ENCODE measurements around the gene TMC3. TPM values are rescaled to one million over a fixed set of nuclear protein-coding genes. Genes with fewer than 3 reads are reported as not detected.

TMC3 gene
- total and polyA plus RNA-seq, 2 experiments from 2014 or later: 0.43 TPM; not detected in 1

DNA sequence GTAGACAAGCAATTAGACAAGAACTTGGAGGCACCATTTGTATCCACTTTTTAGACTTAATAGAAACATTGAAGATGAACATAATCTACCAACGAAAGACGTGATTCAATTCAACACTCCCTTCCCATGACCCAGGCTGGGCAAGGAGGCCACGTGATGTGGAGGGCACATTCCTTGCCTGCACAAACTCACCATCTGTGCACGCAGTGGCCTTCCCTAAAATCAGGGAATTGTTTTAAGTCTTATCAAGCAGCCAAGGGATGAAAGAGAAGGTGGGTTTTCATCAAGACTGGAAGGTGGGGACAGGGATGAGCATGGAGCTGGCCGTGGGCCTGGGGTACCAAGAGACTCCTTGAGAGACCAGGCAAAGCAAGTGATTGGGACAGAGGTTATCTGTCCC is 63.5 kb downstream of the TMC3 start:
- Histone ChIP-seq H3K36me3 (replicated peaks; ENCODE audit: insufficient read depth, low read depth) (no peaks in the 10 kb centered on the region), H3K9me3 (ENCODE audit: low read depth) (no peaks in the 10 kb centered on the region), H2AFZ (no peak overlapping the region), H3K9me2 (replicated peaks; ENCODE audit: insufficient read depth) (no peaks in the 10 kb centered on the region), H4K20me1 (ENCODE audit: insufficient read depth, poor library complexity, severe bottlenecking) (no peaks in the 10 kb centered on the region), H3K79me2 (no peaks in the 10 kb centered on the region), H3K27me3 (no peaks in the 10 kb centered on the region), H3K4me3 (no peak overlapping the region), H3K27ac (no peak overlapping the region), H3K4me1 (ENCODE audit: insufficient read depth) (no peaks in the 10 kb centered on the region), H3K4me2 (no peak overlapping the region)
- 93% methylated on average over 5 of the region's 5 CpGs for WGBS (ENCODE audit: low lambda C conversion rate, missing lambda C conversion rate)
- DNase-seq (ENCODE audit: low spot score): no peak
- no peak for TF ChIP-seq EZH2phosphoT487 (IDR thresholded peaks at IDR 0.05; ENCODE audit: low read depth, severe bottlenecking, unreplicated experiment)
- TF ChIP-seq EZH2 (IDR thresholded peaks at IDR 0.05; ENCODE audit: borderline replicate concordance): no peak
- TF ChIP-seq, protein P1, sequence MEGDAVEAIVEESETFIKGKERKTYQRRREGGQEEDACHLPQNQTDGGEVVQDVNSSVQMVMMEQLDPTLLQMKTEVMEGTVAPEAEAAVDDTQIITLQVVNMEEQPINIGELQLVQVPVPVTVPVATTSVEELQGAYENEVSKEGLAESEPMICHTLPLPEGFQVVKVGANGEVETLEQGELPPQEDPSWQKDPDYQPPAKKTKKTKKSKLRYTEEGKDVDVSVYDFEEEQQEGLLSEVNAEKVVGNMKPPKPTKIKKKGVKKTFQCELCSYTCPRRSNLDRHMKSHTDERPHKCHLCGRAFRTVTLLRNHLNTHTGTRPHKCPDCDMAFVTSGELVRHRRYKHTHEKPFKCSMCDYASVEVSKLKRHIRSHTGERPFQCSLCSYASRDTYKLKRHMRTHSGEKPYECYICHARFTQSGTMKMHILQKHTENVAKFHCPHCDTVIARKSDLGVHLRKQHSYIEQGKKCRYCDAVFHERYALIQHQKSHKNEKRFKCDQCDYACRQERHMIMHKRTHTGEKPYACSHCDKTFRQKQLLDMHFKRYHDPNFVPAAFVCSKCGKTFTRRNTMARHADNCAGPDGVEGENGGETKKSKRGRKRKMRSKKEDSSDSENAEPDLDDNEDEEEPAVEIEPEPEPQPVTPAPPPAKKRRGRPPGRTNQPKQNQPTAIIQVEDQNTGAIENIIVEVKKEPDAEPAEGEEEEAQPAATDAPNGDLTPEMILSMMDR (IDR thresholded peaks at IDR 0.05; ENCODE audit: poor library complexity): no peak

DNA sequence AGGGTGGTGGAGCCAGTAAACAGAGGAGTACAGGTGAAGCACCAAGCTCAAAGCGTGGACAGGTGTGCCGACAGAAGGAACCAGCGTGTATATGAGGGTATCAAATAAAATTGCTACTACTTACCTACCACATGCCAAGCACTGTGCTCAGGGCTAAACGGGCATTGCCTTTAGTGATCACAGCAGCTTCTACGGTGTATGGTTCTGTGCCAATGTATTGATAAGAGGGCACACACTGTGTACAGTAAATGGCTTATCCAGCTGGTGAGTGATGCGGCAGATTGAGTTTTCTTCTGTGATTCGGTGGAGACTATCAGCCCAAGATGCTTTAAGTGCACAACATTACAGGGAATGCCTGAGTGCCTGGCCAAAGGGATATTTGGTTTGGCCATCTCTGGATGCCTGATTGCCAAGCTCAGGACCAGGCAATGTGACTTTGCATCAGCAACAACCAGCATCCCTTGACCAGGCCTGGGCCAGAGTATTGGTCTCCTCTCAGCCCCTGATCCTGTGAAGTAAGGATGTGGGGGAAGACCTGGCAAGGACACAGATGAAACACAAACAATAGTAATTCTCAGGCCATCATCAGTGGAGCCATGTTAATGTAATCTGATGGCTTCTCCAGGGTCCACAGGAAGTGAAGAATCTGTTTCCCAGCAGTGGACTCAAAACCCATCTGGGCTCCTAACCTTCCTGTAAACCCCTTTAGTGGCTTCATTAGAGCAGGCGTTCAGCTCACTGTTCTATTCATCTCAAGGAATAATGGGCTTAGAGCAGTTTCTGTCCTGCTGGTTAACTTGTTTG is 64.2 kb downstream of the TMC3 start:
- Histone ChIP-seq H4K20me1 (ENCODE audit: insufficient read depth, poor library complexity, severe bottlenecking) (no peaks in the 10 kb centered on the region), H3K27me3 (no peaks in the 10 kb centered on the region), H3K79me2 (no peaks in the 10 kb centered on the region), H3K36me3 (replicated peaks; ENCODE audit: insufficient read depth, low read depth) (no peaks in the 10 kb centered on the region), H3K9me2 (replicated peaks; ENCODE audit: insufficient read depth) (no peaks in the 10 kb centered on the region), H3K4me3 (no peak overlapping the region), H3K27ac (no peak overlapping the region), H2AFZ (no peak overlapping the region), H3K9me3 (ENCODE audit: low read depth) (no peaks in the 10 kb centered on the region), H3K4me1 (ENCODE audit: insufficient read depth) (no peaks in the 10 kb centered on the region), H3K4me2 (no peak overlapping the region)
- no peak for DNase-seq (ENCODE audit: low spot score)
- TF ChIP-seq EZH2phosphoT487 (IDR thresholded peaks at IDR 0.05; ENCODE audit: low read depth, severe bottlenecking, unreplicated experiment) (no peak), EZH2 (IDR thresholded peaks at IDR 0.05; ENCODE audit: borderline replicate concordance) (no peak)
- TF ChIP-seq, protein P1 (IDR thresholded peaks at IDR 0.05; ENCODE audit: poor library complexity): no peak
- 93% methylated on average over 8 of the region's 8 CpGs for WGBS (ENCODE audit: low lambda C conversion rate, missing lambda C conversion rate)

DNA sequence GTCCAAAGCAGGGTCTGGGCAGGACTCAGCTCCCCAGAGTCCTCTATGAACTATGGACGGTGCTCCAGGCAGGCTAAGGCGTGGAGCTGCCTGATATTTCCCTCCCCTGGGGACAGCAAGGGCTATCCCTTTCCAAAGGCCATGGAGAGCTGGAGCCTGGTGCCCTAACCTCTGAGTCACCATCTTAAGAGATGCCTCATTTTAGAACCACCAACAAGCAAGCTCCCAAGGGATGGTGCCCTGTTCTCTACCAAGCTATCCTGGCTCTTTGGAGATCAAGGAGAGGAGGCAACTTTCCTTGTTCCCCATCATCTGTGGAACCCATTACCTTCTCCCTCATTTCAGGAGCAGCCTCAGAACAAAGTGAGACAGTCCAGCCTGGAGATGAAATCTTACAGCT is 65.8 kb downstream of the TMC3 start:
- no peak for DNase-seq (ENCODE audit: low spot score)
- Histone ChIP-seq H4K20me1 (ENCODE audit: insufficient read depth, poor library complexity, severe bottlenecking) (no peaks in the 10 kb centered on the region), H3K4me1 (ENCODE audit: insufficient read depth) (no peaks in the 10 kb centered on the region), H3K9me3 (ENCODE audit: low read depth) (no peaks in the 10 kb centered on the region), H3K27ac (no peak overlapping the region), H3K4me3 (no peak overlapping the region), H3K4me2 (no peak overlapping the region), H3K27me3 (no peaks in the 10 kb centered on the region), H3K9me2 (replicated peaks; ENCODE audit: insufficient read depth) (no peaks in the 10 kb centered on the region), H3K36me3 (replicated peaks; ENCODE audit: insufficient read depth, low read depth) (no peaks in the 10 kb centered on the region), H2AFZ (no peak overlapping the region), H3K79me2 (no peaks in the 10 kb centered on the region)
- 81% methylated on average over 2 of the region's 2 CpGs for WGBS (ENCODE audit: low lambda C conversion rate, missing lambda C conversion rate)
- TF ChIP-seq, protein P1 (IDR thresholded peaks at IDR 0.05; ENCODE audit: poor library complexity): no peak
- TF ChIP-seq EZH2 (IDR thresholded peaks at IDR 0.05; ENCODE audit: borderline replicate concordance) (no peak), EZH2phosphoT487 (IDR thresholded peaks at IDR 0.05; ENCODE audit: low read depth, severe bottlenecking, unreplicated experiment) (no peak)

Data from hepatocyte (in vitro differentiated cells).